ENCODE measurements around the gene CPA4. TPM values are rescaled to one million over a fixed set of nuclear protein-coding genes. Genes with fewer than 3 reads are reported as not detected.

Gene CPA4
- total and polyA plus RNA-seq, 2 of the 13 experiments (the other 11 are each of a cell fraction or from before 2014, with no cell fraction given): 0.20 to 0.22 TPM

DNA sequence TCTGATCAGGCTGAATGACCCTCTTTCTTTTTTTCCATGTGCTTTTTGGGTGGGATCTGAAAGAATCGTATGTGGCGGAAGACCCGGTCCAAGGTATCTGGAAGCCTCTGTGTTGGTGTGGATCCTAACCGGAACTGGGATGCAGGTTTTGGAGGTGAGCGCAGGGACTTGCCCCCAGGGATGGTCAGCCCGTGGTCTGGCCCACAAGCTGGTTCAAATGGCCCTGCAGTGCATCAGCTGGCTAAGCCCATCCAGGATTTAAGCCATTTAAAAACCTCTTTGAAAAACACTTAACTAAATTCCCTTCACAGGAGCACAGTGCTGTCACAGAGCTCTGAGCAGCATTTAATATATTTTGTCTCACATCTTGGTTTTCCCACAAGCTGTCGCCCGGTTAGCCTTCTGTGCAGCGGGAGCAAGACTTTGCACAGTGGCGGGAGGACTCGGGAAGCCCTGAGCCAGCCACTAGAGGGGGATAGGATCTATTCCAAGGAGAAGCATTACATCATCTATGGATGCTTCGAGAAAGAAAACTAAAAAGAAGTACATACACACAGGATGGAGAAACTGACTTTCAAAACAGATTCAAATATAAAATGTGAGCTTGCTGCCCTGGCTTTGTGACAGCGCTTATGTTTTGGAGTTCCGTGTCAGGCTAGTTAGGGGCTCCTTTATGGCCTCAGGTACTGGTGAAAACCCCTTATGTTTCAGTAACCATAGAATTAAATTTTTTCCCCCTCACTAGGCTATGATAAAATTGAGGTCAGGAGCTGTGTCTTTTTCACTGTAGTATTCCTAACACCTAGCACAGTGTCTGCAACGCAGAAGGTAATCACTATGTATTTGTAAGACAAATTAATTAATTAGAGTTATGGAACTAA lies 15.0 kb upstream of the CPA4 start (continued):
- TF ChIP-seq, protein P1, sequence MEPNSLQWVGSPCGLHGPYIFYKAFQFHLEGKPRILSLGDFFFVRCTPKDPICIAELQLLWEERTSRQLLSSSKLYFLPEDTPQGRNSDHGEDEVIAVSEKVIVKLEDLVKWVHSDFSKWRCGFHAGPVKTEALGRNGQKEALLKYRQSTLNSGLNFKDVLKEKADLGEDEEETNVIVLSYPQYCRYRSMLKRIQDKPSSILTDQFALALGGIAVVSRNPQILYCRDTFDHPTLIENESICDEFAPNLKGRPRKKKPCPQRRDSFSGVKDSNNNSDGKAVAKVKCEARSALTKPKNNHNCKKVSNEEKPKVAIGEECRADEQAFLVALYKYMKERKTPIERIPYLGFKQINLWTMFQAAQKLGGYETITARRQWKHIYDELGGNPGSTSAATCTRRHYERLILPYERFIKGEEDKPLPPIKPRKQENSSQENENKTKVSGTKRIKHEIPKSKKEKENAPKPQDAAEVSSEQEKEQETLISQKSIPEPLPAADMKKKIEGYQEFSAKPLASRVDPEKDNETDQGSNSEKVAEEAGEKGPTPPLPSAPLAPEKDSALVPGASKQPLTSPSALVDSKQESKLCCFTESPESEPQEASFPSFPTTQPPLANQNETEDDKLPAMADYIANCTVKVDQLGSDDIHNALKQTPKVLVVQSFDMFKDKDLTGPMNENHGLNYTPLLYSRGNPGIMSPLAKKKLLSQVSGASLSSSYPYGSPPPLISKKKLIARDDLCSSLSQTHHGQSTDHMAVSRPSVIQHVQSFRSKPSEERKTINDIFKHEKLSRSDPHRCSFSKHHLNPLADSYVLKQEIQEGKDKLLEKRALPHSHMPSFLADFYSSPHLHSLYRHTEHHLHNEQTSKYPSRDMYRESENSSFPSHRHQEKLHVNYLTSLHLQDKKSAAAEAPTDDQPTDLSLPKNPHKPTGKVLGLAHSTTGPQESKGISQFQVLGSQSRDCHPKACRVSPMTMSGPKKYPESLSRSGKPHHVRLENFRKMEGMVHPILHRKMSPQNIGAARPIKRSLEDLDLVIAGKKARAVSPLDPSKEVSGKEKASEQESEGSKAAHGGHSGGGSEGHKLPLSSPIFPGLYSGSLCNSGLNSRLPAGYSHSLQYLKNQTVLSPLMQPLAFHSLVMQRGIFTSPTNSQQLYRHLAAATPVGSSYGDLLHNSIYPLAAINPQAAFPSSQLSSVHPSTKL (CRISPR knock-in tag; IDR thresholded peaks at IDR 0.05): 0 out of 2 replicates have a peak, but pooled peaks have one; percentile 13
- TF ChIP-seq, protein P2, sequence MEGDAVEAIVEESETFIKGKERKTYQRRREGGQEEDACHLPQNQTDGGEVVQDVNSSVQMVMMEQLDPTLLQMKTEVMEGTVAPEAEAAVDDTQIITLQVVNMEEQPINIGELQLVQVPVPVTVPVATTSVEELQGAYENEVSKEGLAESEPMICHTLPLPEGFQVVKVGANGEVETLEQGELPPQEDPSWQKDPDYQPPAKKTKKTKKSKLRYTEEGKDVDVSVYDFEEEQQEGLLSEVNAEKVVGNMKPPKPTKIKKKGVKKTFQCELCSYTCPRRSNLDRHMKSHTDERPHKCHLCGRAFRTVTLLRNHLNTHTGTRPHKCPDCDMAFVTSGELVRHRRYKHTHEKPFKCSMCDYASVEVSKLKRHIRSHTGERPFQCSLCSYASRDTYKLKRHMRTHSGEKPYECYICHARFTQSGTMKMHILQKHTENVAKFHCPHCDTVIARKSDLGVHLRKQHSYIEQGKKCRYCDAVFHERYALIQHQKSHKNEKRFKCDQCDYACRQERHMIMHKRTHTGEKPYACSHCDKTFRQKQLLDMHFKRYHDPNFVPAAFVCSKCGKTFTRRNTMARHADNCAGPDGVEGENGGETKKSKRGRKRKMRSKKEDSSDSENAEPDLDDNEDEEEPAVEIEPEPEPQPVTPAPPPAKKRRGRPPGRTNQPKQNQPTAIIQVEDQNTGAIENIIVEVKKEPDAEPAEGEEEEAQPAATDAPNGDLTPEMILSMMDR (CRISPR knock-in tag; IDR thresholded peaks at IDR 0.05): peak; percentile 74
- no peak for TF ChIP-seq SP2 (CRISPR knock-in tag; IDR thresholded peaks at IDR 0.05)
- TF ChIP-seq GATAD2A (CRISPR knock-in tag; IDR thresholded peaks at IDR 0.05): 0 out of 2 replicates have a peak, but pooled peaks have one; percentile 25
- peak; percentile 30 for TF ChIP-seq XRCC5 (optimal IDR thresholded peaks at IDR 0.05; ENCODE audit: low read length)
- TF ChIP-seq HMG20B (CRISPR knock-in tag; conservative IDR thresholded peaks at IDR 0.05): no peak
- TF ChIP-seq KDM2A (CRISPR knock-in tag; IDR thresholded peaks at IDR 0.05; ENCODE audit: borderline replicate concordance, low read depth): peak; percentile 37; the same call in 1 of the 2 replicates
- no peak for TF ChIP-seq FOXM1 (CRISPR knock-in tag; IDR thresholded peaks at IDR 0.05)
- TF ChIP-seq, protein P3, sequence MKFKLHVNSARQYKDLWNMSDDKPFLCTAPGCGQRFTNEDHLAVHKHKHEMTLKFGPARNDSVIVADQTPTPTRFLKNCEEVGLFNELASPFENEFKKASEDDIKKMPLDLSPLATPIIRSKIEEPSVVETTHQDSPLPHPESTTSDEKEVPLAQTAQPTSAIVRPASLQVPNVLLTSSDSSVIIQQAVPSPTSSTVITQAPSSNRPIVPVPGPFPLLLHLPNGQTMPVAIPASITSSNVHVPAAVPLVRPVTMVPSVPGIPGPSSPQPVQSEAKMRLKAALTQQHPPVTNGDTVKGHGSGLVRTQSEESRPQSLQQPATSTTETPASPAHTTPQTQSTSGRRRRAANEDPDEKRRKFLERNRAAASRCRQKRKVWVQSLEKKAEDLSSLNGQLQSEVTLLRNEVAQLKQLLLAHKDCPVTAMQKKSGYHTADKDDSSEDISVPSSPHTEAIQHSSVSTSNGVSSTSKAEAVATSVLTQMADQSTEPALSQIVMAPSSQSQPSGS (CRISPR knock-in tag; IDR thresholded peaks at IDR 0.05): peak; percentile 97
- peak; percentile 80 for TF ChIP-seq CEBPG (CRISPR knock-in tag; IDR thresholded peaks at IDR 0.05)
